Subcutaneous adipose tissue (tissue), 4 donors: ENCODE measurements around the gene ST3GAL3. TPM values are rescaled to one million over a fixed set of nuclear protein-coding genes. Genes with fewer than 3 reads are reported as not detected.

Source experiments
- total RNA-seq, 4 donors: library from RNA; depleted of rRNA; stranded (reverse); fragments of >200 nt; gene quantifications; one replicate each; pipeline ENCODE4 v1.1.0, GENCODE V29; 2016
- TF ChIP-seq, protein P1 (sequence below): fragments of 450-650 bp; IDR thresholded peaks from one replicate; pipeline ENCODE4 v1.5.1; 2016; ENCODE audit warnings: low read depth, mild to moderate bottlenecking, control low read depth, antibody characterized with exemption, moderate library complexity

The ST3GAL3 gene
- total RNA-seq, 4 donors from 2014 or later = 13.1 to 36.7 (median 19.0) TPM

DNA sequence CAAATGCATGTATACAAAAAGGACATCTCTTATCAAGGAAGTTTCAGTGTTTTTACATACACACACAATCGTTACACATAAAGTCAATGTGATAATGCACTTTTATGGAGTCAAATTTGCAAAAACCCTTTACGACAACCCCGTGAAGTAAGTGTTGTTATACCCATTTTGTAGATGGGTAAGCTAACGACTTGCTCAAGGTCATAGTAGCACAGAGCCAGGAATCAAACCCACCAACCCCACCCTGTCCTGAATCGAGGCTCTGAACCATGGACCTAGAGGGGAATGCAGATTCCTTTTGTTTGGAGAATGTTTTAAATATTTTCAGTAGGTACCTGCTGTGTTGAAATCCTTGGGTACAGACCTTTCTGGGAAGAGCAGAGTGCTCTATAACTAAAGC is 148.9 kb downstream of the ST3GAL3 start:
- TF ChIP-seq, protein P1, sequence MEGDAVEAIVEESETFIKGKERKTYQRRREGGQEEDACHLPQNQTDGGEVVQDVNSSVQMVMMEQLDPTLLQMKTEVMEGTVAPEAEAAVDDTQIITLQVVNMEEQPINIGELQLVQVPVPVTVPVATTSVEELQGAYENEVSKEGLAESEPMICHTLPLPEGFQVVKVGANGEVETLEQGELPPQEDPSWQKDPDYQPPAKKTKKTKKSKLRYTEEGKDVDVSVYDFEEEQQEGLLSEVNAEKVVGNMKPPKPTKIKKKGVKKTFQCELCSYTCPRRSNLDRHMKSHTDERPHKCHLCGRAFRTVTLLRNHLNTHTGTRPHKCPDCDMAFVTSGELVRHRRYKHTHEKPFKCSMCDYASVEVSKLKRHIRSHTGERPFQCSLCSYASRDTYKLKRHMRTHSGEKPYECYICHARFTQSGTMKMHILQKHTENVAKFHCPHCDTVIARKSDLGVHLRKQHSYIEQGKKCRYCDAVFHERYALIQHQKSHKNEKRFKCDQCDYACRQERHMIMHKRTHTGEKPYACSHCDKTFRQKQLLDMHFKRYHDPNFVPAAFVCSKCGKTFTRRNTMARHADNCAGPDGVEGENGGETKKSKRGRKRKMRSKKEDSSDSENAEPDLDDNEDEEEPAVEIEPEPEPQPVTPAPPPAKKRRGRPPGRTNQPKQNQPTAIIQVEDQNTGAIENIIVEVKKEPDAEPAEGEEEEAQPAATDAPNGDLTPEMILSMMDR = no peak

DNA sequence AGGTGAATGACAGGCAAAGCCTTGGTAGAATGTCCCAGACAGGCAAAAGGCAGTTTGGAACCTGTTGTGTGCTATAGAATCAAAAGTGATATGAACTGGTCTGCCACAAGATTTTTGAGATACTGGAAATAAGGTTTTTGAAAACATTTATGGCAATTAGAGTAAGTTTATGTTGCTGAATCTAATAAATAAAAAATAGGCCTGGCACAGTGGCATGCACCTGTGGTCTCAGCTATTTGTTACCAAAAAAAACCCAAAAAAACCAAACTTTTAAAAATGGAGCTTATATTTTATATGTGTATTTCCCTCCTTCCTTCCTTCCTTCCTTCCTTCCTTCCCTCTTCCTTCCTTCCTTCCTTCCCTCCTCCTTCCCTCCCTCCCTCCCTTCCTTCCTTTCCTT is 149.8 kb downstream of the ST3GAL3 start:
- TF ChIP-seq, protein P1 = no peak

GRCh38 chr1:43858324-43858723 is 151.0 kb downstream of the ST3GAL3 start:
- TF ChIP-seq, protein P1 = no peak

GRCh38 chr1:43861337-43861736 is 154.0 kb downstream of the ST3GAL3 start:
- TF ChIP-seq, protein P1 = no peak

- TF ChIP-seq, protein P1 = no peak
Observed at GRCh38 chr1:43861988-43862735, 154.8 kb downstream of the ST3GAL3 start.

- TF ChIP-seq, protein P1 = no peak
Observed at GRCh38 chr1:43864111-43865045, 157.0 kb downstream of the ST3GAL3 start.

GRCh38 chr1:43866201-43866600 is 158.9 kb downstream of the ST3GAL3 start:
- TF ChIP-seq, protein P1 = no peak
